ENCODE results near the gene UGT2B7.
"Not testable (repeated sequence)": the region's sequence is repeated elsewhere in the genome, so short reads cannot be mapped to it uniquely, and the experiment has no call there.

DNA sequence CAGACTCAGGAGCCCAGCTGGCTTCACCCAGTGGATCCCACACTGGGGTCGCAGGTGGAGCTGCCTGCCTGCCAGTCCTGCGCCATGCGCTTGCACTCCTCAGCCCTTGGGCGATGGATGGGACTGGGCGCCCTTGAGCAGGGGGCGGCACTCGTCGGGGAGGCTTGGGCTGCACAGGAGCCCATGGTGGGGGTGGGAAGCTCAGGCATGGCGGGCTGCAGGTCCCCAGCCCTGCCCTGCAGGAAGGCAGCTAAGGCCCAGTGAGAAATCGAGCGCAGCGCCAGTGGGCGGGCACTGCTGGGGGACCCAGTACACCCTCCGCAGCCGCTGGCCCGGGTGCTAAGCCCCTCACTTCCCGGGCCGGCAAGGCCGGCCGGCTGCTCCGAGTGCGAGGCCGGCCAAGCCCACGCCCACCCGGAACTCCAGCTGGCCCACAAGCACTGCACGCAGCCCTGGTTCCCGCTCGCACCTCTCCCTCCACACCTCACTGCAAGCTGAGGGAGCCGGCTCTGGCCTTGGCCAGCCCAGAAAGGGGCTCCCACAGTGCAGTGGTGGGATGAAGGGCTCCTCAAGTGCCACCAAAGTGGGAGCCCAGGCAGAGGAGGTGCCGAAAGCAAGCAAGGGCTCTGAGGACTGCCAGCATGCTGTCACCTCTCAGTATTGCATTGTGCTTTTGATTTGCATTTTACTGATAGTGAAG lies 19.0 kb downstream of the UGT2B7 start:
- TF ChIP-seq, protein P1, sequence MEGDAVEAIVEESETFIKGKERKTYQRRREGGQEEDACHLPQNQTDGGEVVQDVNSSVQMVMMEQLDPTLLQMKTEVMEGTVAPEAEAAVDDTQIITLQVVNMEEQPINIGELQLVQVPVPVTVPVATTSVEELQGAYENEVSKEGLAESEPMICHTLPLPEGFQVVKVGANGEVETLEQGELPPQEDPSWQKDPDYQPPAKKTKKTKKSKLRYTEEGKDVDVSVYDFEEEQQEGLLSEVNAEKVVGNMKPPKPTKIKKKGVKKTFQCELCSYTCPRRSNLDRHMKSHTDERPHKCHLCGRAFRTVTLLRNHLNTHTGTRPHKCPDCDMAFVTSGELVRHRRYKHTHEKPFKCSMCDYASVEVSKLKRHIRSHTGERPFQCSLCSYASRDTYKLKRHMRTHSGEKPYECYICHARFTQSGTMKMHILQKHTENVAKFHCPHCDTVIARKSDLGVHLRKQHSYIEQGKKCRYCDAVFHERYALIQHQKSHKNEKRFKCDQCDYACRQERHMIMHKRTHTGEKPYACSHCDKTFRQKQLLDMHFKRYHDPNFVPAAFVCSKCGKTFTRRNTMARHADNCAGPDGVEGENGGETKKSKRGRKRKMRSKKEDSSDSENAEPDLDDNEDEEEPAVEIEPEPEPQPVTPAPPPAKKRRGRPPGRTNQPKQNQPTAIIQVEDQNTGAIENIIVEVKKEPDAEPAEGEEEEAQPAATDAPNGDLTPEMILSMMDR (conservative IDR thresholded peaks at IDR 0.05 in 1 of 2, IDR thresholded peaks at IDR 0.05 in 1 of 2; ENCODE audit: low read depth in 1 of 2, low read length in 2 of 2): not testable (repeated sequence)
- not testable (repeated sequence) for TF ChIP-seq EZH2 (IDR thresholded peaks at IDR 0.05; ENCODE audit: low read length, missing control alignments)

Data from fibroblast of lung (primary cell).